GM21360 (cell line): ENCODE results near the gene CCDC28B.
"Not testable (repeated sequence)": the region's sequence is repeated elsewhere in the genome, so short reads cannot be mapped to it uniquely, and the experiment has no call there.

Source experiments
- ATAC-seq: cut with Tn5 transposase; IDR thresholded peaks from one replicate; pipeline ENCODE4 v1.9.1; 2021; ENCODE audit warnings: mild to moderate bottlenecking, moderate library complexity; ENCODE audit not compliant: unreplicated experiment

Gene CCDC28B

DNA sequence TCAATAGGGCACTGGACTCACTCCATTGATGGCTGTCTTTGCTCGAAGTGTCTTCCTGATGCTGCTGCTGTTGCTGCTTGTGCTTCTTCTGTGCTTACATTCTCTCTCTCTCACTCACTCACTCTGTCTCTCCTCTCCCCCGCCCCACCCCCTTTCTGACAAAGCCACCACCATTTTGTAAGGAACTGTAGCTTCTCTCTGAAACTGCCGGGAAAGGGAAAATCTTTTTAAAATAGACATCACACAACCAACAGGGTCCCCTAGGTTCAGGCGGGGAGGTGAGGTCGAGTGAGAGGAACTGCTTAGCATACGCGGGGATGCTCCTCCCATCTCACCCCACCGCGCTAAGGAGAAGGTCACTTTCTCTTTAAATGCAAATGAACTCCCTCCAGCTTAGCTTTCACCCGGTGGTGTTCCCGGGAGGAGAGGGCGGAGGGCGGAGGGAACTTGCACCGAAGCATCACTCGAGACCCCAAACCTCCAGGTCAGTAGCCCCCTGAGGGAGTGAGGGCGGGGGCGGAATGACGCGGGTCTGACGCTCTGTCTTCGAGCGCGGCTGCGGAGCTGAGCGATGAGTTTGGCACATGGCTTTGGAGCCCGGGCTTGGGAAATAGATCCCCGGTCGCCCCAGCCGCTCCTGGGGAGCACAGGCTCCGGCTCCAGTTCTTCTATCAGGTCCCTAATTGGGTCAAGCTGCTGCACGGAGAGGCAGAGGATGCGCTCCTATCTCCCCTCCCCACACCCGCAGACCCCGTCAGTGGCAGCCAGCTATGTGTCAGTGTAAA is at the start of gene CCDC28B:
Gene CCDC28B, plus strand, starts transcription at position 370 of the 785 bp plus-strand sequence. CDS start 1,341 bp downstream, outside the sequence.
- ATAC-seq = no peak

DNA sequence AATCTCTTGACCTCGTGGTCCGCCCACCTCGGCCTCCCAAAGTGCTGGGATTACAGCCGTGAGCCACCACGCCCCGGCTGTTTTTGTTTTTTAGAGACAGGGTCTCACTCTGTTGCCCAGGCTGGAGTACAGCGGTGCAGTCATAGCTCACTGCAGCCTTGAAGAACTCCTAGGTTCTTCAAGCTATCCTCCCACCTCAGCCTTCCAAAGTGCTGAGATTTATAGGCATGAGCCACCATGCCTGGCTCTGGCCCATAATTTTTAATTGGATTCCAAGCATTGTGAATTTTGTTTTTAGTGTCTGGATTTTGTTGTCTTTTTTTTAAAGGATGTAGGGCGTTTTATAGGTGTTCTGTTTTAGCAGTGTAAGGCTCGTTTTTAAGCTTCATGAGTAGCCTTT is 49.5 kb upstream of the CCDC28B start:
- ATAC-seq = no peak

DNA sequence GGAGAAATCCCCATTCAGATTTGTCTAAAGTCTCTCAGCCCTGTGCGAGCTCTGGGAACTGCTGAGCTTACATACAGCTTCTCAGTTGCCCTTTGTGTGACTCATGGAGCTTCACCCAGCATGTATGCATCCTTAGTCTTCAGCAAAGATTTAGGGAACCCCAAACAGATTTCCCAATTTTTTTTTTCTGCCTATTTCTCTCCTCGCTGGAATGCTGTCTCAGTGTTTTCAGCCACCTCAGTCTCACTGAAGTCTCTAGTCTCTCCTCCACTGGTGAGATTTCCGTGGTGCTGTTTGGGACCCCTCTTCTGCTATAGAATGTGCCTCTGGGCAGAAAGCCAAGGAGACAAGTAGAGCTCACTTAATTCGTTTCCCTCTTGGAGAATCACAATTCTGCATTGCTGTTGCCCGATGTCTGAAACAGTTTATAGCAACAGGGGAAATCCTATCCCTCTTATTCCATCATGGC is 49.0 kb upstream of the CCDC28B start:
- ATAC-seq = no peak

DNA sequence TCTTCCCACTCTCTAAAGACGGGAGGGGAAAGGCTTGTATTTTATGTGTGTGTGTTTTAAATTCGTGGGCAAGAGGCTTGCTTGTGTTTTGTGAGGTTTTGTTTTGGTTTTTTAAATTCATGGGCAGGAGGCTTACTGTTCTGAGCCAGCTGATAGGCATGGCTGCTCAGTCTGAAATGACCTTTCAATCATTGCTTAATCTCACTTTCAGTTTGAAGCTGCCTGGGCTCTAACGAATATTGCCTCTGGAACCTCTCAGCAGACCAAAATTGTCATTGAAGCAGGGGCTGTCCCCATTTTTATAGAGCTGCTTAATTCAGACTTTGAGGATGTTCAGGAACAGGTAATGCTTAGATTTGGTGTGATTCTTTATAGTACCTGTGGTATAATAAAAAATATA is 41.2 kb upstream of the CCDC28B start:
- no peak for ATAC-seq

DNA sequence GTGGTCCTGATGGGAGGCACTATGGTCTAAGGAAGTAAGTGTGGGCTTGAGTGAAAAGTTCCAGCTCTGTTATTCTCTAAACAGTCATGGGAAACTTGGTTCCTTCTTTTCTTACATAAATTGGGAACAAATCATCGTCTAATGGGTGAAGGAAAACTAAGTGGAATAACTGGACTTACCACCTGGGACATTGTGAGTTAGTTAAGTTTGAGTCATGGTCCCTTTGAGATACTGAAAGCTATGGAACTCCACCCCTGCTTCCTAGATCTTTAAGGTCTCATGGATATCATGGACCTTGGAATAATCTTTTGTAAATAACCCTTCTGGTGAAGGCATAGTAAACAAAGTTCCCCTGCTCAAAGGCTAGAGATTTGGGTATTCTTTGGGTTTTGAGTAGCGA is 37.0 kb upstream of the CCDC28B start:
- no peak for ATAC-seq

DNA sequence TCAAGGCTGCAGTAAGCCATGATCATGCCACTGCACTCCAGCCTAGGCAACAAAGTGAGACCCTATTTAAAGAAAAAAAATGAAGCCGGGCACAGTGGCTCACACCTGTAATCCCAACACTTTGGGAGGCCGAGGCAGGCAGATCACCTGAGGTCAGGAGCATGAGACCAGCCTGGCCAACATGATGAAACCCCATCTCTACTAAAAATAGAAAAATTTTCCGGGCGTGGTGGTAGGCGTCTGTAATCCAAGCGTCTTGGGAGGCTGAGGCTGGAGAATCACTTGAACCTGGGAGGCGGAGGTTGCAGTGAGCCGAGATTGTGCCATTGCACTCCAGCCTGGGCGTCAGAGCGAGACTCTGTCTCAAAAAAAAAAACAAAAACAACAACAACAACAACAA is 34.8 kb upstream of the CCDC28B start:
- ATAC-seq = not testable (repeated sequence)

DNA sequence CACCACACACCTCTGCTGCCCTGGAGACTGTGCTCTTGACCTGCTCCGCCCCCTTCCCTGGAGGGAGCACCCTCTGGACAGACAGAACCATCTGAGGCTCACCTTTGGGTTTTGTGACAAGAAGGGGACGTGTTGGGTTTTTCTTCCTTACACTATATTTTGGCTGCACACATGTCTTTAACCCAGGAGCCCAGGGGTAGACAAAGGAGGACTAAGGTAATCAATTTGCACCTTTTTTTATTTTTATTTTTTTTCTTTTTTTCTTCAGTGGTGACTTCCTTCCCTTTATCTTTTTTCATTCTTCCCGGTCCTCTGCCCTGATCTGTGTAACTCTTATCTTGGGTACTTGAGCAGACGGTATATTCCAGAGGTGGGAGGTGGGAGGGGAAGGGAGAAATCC is 29.4 kb upstream of the CCDC28B start:
- ATAC-seq = no peak

DNA sequence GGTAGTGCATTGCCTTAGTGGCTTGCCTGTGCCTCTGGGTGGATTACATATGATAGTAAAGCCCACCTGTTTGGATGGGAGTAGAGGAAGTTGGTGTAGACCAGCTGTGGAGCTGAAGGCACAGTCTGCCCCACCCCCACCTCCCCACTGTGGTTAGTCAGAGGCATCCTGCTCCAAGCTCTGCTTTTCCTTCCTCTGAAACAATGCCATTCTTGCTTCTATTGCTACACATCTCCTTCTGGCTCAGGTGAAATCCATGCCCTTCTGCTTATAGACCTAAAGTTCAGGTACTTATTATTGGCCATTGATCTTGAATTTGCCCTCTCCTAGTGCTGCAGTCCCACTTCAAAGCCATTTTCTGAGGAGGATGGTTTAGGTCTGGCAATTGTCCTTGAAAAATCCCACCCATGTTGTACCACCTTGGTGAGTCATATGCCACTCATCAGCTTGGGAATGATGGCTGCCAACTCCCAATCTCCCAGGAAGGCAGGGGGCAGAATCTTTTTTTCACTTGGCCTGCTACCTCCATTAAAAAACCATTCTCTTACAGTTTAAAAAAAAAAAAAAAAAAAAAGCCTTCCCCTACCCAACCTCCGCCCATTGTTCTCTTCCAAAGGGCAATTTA is 27.7 kb upstream of the CCDC28B start:
- no peak for ATAC-seq

DNA sequence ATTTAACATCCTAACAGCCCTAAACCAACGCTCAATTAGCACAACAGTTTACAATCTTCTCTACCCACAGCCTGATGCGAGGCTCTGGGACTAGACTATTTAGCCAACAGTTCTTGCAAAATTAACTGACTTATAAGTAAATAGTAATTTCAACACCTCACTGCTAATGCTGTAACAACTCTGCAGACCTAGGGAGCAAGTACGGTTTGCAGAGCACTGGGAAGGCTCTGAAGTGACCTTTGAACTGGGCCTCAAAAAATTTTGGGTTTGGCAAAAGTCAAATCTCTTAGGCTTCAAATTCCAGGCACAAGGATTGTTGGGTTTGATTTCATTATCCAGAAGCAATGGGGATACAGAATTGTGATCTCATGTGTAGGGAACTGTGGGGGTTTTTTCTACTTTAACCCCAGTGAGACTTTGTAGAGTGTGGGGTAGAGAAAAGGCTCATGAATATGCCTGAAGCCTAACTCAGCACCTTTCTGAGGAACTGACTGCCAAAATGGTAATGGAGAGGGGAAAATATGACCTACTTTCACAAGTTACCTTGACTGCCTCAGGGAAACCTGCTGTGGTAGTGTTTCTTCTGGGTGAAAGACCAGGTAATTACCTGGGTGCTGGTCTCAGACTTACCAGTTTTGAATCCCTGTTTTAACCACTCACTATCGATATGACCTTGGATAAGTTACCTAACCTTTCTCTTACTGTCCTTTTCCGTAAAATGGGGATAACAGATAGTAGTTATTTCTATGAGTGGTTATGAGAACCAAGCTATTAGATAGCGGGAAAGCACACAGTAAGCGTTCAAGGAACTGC is 21.8 kb upstream of the CCDC28B start:
- ATAC-seq = no peak

DNA sequence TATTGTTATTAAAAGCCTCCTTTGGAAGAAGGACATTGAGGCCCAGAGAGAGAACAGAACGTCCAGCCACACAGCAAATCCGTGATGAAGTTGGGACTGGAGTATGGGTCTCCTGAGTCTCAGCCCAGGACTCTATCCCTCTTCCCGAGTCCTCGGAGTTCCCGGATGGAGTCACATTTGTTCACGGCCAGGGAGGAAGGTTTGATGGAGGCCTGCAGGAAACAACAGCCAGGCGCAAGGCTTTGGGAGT is 21.3 kb upstream of the CCDC28B start:
- no peak for ATAC-seq

DNA sequence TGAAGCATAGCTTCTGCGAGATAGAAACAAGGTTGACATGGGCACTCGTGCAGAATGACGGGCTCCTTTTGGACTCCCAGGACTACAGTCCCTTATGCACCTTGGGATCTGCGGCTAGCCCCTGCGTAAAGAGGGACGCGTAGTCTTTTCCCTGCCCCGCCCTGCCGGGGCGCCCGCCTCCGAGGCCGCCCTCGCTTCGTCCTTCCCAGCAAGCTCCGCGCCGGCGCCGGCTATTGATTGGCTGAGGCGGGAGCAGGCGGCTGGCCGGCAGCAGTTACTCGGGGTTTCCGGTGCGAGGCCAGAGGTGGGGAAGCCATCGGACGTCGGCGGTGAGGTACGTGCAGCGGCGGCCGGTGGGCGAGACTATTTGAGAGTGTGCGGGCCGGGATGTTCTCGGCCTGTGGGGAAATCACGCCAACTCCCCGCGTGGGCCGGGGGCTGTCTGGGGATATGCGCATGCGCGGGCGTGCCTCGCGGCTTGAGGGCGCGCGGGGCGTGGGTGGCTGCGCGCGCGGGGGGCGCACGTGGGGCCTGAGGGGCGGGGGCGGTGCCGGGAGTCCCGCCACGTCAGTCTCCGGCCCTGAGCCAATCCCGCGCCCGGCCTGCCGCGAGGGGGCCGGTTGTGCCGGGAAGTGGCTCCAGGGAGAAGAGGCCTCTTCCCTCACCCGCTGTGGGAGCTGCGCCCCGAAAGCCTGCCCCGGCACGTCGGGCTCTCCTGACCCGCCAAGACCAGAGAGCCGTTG is 20.8 kb upstream of the CCDC28B start, which contains the start of gene TXLNA:
Gene TXLNA, plus strand, starts transcription at position 233 of the 743 bp plus-strand sequence. CDS start 671 bp downstream, outside the sequence.
- peak; percentile 81 for ATAC-seq

DNA sequence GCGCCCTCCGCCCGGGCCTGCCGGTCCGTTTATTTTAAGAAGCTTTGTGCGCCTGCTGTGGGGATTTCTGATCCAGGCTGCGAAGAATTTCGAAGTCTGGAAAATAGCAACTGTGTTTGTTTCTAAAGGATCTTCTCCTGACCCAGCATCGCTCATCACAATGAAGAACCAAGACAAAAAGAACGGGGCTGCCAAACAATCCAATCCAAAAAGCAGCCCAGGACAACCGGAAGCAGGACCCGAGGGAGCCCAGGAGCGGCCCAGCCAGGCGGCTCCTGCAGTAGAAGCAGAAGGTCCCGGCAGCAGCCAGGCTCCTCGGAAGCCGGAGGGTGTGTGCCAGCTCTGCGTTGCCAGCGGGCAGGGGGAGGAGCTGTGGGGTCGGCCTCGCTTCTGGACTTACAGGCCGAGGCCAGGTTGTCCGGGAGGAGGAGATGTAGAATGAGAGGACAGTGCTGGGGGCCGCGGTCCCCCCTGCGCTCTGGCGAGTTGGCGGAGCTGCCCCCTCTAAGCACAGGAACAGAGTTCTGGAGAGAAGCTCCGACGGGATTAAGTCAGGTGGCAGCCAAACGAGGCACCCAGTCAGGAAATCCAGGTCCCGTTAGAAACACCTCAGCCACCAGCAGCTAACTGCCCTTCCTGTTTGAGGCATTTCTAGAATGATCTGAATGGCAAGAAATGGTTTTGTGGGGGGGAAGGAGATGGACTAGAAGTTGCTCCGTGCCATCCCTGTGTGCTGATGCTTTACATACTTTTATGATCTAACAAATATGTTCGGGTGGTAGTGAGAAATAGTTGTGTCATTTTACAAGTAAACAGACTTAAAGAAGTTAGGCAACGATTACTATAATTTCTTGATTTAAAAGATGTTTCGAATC is 20.0 kb upstream of the CCDC28B start:
- ATAC-seq = no peak

DNA sequence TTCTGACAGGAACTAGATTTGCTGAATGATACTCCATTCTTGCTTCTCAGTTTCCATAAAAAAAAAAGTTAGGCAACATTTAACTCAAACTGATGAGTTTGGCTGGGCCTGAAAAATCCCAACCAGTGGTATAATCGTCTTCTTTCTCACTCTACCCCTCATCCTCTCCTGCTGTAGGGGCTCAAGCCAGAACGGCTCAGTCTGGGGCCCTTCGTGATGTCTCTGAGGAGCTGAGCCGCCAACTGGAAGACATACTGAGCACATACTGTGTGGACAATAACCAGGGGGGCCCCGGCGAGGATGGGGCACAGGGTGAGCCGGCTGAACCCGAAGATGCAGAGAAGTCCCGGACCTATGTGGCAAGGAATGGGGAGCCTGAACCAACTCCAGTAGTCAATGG is 19.3 kb upstream of the CCDC28B start:
- ATAC-seq = no peak

DNA sequence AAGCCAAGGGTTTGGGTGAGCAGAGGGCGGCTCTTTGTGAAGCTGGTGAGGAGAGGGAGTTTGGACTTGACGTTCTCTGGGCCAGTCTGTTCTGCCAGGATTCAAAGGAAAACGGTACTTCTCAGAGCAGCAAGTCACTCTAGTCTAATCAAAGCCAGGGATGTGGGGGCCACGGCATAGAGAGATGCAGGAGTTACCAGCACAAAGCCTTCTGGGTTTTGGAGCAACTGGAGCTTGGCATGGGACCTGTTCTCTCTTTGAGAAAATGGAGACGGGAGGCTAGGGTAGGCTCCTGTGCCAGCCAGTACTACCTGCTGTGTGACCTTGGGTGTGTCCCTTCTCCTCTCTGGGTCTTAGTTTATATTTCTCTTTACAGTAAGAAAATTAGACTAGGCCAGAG is 18.8 kb upstream of the CCDC28B start:
- ATAC-seq = no peak

DNA sequence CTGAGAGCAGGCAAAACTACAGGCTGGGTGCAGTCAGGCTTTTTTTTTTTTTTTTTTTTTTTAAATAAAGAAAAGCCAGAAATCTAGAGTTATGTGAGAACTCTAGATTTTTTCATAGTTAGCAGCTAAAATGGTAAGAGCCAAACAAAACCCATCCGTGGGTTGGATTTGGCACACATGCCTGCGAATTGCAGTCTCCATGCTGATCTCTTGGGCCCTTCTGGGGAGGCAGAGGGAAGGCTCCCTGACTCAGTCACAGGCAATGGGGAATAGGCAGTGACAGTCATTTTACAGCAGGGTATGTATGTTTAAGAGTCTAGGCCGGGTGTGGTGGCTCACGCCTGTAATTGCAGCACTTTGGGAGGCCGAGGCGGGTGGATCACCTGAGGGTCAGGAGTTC is 18.3 kb upstream of the CCDC28B start:
- no peak for ATAC-seq

DNA sequence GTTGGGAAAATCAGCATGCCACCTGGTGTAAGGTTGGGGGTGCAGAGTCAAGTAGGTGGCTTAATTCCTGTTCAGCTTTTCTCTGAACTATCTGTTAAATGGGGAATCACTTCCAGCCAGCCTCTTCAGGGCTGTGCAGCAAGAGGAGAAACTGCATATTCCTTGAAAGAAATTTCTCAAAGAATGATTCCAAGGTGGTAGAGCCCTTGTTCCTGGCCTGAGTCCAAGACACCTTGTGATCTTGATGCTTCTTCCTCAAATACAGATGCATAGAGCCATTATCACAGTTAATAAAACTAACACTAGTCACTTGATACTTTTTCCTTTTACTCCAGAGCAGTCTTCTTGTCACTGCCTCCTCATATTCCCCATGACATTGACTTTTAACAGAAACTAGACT is 15.7 kb upstream of the CCDC28B start:
- no peak for ATAC-seq

DNA sequence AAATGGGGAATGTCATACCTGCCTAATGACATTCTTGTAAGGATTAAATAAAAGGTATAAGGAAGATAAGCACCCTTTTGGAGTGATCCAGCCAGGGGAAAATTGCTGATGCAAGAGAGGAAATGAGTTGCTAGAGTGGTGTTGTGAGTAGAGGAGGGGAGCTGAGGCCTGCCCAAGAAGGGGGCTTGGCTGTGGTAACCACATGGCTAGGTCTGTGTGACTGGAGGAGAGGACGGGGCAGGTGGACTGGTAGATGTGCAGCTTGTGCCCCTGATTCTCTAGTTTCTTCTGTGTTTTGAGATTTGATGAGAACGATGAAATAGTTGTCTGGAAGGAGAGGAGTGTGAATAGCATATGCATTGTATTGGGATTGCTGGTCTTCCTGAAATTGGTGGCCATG is 14.3 kb upstream of the CCDC28B start:
- ATAC-seq = no peak

DNA sequence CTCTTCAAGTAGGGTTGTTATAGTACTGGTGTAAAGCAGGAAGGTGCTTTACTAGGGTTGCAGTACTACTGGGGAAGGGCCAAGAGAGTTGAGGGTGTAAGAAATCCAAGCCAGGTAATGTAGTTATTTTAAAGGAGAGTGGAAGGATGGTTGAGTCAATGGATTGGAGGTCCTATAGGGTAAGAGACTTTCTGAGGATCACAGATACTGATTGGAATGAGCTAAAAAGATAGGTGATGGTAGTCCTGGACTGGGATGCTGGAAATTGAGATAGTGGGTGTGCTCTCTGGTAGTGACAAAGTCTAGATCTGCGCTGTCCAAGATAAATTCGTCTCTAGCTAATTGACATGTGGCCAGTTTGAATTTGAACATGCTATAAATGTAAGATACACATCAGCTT is 13.9 kb upstream of the CCDC28B start:
- ATAC-seq = no peak

DNA sequence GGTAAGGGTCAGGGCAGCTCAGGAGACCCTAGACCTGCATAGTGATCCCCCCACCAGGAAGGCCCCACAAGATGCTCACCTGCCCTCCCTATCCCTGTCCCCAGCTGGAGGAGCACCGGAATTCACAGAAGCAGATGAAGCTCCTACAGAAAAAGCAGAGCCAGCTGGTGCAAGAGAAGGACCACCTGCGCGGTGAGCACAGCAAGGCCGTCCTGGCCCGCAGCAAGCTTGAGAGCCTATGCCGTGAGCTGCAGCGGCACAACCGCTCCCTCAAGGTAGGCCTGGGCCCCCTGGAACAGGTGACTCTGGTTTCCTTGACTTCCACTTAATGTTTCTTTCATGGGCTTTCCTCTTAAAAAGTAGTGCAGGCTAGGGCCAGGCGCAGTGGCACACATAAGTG is 12.5 kb upstream of the CCDC28B start:
- no peak for ATAC-seq
